COR-L47 (cell line): ENCODE results near the gene KCNH2.

Experiments used
- DNase-seq: peaks from one replicate; lab custom pipeline; 2025; lab: John Stamatoyannopoulos, UW

KCNH2 gene

DNA sequence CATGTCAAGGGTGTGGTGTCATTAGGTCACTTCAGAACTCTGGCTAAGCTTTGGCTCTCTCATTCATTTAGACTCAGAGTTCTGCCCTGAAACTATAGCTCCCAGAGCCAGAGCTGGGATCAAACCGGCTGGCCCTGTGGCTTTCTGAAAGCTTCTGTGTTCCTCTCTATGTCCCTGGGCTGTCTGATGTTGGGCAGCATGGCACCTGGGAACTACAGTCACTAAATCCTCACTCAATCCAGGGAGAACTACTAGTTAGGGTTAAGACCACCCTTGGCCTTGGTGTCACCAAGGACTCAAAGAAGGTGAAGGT, 32.9 kb upstream of the KCNH2 start:
- no peak for DNase-seq

DNA sequence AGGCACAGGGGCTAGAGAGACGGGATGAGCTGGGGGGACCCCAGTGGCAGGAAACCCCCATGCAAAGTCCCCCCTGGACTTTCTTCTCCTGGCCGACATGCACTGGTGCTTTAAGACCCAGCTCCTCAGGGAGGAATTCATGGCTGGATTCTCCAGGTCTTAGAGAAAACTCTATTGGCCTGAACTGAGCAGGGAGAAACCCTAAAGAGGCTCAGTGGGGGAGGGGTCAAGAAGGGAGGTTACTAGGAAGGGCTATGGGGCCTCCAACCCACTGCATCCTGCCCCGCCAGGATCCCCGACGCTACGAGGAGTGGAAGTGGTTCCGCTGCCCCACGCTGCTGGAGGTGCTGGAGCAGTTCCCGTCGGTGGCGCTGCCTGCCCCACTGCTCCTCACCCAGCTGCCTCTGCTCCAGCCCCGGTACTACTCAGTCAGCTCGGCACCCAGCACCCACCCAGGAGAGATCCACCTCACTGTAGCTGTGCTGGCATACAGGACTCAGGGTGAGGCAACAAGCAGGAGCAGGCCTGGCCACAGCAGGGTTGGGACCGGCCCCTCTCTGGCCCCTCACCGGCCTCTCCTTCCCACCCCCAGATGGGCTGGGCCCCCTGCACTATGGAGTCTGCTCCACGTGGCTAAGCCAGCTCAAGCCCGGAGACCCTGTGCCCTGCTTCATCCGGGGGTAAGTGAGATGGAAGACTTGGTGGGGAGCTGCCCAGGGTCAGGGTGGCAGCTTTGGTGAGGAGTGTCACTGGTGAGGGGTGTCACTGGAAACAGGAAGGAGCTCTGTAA, 32.4 kb upstream of the KCNH2 start:
- no peak for DNase-seq

DNA sequence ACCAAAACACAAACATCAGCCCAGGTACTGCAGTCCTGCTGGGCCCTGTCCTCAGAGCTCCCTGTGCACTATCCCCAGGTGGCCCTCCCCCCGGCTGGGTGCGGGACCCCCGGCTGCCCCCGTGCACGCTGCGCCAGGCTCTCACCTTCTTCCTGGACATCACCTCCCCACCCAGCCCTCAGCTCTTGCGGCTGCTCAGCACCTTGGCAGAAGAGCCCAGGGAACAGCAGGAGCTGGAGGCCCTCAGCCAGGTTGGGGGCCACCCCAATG, 31.9 kb upstream of the KCNH2 start:
- no peak for DNase-seq

DNA sequence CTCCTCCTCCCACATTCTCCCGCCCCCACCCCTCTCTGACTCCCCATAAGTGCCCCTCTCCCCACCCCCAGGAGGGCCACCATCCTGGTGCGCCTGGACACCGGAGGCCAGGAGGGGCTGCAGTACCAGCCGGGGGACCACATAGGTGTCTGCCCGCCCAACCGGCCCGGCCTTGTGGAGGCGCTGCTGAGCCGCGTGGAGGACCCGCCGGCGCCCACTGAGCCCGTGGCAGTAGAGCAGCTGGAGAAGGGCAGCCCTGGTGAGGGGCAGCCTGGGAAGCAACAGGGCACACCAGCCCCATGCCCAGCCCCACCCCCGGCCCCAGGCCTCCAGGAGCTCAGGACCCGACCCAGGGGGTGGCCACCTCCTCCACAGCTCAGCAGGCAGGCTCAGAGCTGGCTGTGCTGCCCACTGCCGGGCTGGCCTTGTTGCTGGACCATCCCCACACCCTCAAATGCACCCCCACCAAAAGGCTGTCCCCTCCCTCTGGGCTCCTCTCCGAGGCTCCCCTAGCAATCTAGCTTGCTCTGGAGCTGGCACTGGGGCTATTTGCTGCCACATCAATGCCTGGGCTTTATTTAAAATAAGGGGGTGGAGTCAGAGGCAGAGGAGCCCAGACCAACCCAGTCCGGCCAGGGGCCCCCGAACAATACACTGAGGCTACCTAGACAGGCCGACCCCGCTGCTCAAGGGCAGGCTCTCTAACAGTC, 31.4 kb upstream of the KCNH2 start:
- no peak for DNase-seq

DNA sequence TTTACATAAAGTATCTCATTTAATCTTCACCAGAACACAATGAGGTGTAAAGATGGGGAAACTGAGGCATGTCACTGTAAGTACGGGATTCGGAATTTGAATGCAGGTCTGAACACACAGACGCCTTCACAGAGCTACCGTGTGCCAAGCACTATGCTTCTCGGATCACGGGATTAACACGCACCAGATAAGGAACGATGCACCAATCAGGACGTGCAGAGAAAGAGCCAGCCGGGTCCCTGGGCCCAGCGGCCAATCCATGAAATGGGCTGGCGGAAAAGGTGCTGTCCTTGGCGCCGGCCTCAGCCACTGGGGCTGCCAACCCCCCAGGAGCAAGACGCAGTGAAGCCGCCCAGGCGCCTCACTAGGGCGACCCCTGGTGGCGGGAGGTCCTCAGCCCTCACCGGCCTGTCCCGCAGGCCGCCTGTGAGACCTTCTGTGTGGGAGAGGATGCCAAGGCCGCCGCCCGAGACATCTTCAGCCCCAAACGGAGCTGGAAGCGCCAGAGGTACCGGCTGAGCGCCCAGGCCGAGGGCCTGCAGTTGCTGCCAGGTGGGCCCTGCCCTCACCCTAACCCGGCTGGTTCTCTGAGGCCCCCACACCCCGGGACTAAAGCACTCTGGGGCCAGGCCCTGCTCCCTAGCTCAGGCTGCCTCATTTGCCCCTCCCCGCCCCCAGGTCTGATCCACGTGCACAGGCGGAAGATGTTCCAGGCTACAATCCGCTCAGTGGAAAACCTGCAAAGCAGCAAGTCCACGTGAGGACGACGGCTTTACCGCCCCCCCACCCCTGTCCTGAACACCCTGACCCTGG, 30.6 kb upstream of the KCNH2 start:
- no peak for DNase-seq

DNA sequence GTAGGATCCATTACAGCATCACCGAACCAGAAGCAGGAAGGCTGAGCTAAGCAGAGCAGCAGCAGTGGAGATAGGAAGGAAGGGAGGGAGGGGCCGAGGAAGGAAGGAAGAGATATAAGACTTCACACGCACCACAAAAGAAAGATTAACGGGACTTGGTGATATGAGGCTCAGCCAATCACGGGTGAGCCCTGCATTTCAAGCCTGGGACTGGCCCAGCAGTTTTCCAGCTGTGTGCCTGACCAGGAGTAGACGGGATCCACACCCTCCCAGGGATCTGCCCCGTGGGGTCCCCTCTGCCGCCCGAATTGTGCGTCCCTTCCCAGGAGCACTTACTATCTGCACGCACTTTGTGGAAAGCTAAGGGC, 30.0 kb upstream of the KCNH2 start:
- DNase-seq = no peak

DNA sequence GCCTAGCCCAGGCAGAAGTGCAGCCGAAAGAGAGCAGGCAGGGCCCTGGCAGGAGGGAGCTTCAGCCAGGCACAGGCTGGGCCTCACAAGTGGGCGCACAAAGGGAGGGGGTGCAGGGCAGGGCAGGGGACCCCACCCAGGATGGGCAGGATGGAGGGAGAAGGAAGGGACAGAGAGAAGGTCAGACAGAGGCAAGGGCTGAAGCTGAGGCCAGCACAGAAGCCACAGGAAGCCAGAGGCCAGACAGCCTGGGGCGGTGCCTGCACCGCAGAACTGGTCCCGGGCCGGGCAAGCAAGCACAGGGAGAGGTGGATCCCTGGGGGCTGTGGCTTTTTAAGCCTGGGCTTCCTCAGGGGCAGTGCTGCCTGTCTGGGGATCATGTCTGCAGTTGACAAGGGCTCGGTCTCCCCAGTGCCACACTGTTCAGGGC, 29.4 kb upstream of the KCNH2 start:
- no peak for DNase-seq

DNA sequence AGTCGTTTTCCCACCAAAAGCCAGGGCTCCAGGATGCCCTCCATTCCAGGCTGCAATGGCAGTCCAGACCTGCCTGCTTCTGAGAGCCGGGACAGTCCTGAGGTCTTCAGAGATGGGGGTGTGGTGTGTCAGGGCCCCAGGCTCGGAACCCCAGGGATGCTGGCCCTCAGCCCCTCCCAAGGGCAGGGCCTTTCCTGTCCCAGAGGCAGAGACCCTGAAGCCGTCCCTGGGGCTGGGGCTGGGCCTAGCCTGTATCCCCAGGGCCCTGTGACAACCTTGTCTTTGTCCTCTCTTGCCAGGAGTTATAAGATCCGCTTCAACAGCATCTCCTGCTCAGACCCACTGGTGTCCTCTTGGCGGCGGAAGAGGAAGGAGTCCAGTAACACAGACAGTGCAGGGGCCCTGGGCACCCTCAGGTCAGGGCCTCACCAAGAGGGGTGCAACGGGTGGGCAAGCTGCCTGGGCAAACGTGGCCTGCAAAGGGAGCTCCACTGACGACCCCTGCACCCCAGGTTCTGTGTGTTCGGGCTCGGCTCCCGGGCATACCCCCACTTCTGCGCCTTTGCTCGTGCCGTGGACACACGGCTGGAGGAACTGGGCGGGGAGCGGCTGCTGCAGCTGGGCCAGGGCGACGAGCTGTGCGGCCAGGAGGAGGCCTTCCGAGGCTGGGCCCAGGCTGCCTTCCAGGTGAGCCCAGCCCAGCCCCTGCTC, 28.6 kb upstream of the KCNH2 start:
- DNase-seq = no peak

DNA sequence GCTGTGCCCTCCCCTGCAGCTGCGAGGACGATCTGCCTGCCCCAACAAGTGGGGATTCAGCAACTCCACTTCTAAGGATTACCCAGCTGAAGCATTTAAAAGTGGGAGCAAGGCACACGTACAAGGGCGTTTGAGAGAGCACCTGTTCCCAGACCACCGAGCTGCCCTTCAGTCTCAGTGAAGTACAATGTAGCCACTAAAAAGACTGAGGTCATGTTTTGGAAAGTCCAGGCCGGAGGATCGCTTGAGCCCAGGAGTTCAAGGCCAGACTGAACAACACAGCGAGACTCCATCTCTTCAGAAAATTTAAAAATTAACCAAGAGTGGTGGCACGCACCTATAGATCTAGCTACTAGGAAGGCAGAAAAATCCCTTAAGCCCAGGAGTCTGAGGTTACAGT, 27.4 kb upstream of the KCNH2 start:
- DNase-seq = no peak

DNA sequence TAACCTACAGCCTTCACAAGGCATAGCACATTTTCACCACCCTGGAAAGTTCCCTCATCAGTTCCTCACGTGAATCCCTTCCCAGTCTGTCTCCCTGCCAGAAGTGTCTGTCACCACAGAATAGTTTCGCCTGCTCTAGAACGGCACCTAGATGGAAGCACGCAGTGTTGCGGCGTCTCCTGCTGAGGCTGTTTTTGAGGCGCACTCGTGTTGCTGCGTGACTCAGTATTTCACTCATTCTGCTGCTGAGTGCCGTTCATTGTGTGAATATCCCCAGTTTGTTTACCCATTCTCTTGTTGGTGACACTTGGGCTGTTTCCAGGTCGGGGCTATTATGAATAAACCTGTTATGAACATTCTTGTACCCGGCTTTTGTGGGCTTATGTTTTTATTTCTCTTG, 25.5 kb upstream of the KCNH2 start:
- peak; percentile 58 for DNase-seq

DNA sequence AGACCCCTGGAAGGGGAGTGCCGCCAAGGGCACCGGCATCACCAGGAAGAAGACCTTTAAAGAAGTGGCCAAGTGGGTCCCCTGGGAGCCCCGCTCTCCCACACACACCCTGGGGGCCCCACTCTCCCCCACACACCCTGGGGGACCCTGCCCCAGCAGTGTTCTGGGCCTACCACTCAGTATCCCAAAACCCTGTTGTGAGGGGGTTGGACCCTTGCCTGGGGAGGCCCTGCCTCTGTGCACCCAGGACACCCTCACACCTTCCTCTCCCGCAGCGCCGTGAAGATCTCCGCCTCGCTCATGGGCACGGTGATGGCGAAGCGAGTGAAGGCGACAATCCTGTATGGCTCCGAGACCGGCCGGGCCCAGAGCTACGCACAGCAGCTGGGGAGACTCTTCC, 23.4 kb upstream of the KCNH2 start:
- DNase-seq = no peak

DNA sequence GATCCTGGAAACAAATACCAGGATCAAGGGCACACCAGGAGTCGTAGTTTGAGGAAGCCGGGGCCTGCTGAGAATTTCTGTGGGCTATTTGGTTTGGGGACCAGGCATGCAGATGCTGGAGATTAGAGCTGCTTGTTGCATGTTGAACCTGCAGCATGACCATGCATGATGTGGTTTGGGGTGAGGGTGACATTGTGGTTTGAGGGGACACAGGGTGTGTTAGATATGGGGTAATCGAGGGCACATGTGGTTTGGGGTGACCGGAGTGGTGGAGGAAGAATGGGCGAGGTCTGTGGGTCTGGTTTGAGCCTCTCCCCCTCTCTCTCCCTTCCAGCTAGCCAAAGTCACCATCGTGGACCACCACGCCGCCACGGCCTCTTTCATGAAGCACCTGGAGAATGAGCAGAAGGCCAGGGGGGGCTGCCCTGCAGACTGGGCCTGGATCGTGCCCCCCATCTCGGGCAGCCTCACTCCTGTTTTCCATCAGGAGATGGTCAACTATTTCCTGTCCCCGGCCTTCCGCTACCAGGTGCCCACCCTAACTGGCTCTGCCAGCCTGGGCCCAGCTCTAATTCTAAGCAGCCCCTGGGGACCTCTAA, 22.9 kb upstream of the KCNH2 start:
- no peak for DNase-seq

DNA sequence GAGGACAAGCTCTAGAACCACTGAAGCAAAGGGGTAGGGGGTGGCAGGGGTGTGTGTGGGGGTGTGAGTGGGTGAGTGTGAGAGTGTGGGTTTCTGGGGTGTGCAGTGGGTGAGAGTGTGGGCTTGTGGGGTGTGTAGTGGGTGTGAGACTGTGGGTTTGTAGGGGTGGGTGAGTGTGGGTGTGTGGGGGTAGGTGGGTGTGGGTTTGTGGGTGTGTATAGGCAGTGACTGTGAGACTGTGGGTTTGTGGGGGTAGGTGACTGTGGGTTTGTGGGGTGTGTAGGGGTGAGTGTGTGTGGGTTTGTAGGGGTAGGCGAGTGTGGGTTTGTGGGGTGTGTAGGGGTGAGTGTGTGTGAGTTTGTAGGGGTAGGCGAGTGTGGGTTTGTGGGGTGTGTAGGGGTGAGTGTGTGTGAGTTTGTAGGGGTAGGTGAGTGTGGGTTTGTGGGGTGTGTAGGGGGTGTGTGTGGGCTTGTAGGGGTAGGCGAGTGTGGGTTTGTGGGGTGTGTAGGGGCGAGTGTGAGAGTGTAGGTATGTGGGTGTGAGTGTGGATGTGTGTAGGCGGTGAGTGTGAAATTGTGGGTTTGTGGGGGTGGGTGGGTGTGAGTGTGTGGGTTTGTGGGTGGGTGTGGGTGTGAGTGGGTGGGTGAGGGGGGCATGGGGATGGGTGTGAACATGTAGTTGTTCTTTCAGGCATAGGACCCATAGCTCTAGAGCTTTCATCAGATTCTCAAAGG, 21.5 kb upstream of the KCNH2 start:
- DNase-seq = no peak

DNA sequence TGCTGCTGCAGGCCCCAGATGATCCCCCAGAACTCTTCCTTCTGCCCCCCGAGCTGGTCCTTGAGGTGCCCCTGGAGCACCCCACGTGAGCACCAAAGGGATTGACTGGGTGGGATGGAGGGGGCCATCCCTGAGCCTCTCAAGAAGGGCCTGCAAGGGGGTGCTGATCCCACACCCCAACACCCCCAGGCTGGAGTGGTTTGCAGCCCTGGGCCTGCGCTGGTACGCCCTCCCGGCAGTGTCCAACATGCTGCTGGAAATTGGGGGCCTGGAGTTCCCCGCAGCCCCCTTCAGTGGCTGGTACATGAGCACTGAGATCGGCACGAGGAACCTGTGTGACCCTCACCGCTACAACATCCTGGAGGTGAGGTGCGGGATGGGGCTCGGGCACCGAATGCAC, 20.9 kb upstream of the KCNH2 start:
- DNase-seq = no peak

DNA sequence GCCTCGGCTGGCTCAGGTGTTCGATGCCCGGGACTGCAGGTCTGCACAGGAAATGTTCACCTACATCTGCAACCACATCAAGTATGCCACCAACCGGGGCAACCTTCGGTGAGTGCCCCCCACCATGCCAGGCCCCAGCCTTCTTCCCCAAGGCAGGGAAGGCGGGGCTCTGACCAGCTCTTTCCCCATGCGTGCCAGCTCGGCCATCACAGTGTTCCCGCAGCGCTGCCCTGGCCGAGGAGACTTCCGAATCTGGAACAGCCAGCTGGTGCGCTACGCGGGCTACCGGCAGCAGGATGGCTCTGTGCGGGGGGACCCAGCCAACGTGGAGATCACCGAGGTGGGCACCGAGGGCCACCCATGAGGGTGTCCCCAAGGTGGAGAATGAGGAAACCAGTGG, 20.2 kb upstream of the KCNH2 start:
- no peak for DNase-seq

DNA sequence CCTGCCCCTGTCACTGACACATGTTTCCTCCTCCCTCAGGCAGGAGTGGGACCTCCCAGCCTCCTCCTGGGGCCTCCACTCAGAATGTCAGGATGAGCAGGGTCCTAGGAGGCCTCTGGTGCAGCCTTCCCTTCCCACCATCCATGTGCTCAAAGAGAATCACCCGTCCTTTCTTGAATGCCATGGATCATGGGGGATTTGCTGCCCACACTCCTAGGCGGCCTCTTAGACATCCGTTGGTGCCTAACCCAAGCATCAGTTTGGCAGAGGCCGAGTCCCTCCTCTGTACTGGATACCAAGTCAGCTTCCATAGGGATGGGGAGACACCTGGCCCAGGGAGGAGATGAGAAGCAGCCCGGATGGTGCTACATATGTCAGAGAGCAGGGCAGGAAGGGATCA, 19.7 kb upstream of the KCNH2 start:
- DNase-seq = no peak

DNA sequence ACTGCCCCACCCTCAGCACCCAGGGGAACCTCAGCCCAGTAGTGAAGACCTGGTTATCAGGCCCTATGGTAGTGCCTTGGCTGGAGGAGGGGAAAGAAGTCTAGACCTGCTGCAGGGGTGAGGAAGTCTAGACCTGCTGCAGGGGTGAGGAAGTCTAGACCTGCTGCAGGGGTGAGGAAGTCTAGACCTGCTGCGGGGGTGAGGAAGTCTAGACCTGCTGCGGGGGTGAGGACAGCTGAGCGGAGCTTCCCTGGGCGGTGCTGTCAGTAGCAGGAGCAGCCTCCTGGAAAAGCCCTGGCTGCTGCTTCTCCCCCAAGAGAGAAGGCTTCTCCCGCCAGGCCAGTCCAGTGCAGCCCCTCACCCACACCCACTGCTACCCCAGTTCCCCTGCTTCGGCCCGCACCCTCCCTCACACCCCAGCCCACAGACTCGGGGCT, 19.0 kb upstream of the KCNH2 start:
- DNase-seq = no peak

DNA sequence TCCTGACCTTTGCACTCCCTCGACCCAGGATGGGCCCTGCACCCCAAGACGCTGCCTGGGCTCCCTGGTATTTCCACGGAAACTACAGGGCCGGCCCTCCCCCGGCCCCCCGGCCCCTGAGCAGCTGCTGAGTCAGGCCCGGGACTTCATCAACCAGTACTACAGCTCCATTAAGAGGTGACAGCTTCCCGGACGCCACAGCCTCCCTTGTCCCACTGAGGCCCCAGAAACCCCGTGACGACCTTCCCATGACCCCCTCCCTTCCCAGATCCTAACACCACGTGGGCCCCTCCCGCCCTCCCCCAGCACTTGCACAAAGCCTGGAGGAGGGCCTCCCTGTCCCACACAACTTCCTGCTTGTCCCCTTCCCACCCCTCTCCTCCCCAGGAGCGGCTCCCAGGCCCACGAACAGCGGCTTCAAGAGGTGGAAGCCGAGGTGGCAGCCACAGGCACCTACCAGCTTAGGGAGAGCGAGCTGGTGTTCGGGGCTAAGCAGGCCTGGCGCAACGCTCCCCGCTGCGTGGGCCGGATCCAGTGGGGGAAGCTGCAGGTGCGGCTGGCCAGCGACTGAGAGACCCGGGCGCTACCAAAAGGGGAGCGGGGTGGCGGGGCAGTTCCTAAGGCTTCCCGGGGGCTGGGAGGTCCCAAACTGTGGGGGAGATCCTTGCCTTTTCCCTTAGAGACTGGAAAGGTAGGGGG, 18.4 kb upstream of the KCNH2 start:
- no peak for DNase-seq

DNA sequence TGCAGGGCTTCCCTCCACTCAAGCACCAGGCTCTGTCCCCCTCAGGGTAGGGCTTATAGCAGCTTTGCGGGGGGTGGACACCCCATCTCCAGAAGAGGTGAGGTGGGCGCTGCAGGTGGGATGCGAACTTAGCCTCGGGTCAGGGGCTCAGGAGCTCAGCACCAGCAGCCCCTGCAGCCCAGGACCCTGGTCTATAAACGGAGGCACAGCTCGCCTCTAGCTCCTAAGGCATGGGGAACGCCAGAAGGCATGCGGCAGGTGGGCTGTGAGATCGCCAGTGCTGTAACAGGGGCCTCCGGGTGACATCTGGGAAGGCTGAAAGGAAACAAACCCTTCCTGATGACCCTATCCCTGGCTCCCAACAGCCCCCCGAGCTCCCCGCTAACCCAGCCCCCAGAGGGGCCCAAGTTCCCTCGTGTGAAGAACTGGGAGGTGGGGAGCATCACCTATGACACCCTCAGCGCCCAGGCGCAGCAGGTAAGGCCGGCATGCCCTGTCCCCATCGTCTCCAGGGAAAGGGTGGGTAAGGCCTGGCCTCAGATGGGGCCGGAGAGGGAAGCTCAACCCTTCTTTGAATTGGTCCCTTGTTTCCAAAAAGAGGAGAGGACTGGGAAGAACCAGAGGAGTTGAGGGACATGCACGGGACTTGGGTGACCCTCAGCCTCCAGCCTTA, 16.9 kb upstream of the KCNH2 start:
- DNase-seq = no peak

DNA sequence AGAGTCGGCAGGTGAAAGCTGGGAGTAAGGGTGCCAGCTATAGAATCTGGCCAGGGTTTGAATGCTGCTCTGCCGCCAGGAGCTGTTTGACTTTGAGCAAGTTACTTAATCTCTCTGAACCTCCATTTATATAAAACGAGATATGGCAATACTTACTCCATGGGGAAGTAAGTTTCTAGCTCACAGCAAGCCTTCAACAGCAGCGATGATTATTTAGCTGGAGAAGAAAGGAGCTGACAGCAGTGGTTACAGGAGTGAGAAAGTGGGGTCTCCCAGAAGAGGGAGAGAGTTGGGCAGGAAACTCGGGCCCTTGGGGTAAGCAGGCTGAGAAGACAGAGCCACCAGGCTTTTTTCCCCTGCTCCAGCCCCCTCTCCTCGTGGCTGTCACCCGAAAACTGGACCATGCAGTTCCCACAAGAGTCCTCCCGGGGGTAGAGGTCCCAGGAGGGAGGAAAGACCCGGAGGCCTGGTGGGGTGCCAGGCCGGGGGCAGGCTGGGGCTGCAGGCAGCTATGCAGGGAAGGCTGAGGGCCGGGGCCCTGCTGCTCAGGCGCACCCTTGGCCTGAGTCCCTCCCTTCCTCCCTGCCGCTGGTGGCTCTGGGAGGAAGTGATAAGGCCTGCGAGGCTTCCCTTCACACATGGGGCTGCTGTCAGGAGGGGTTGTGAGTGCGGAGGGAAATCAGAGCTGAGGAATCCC, 16.2 kb upstream of the KCNH2 start:
- no peak for DNase-seq
